Right renal cortex interstitium (tissue), 3 donors: ENCODE results near the gene LEKR1. TPM values are rescaled to one million over a fixed set of nuclear protein-coding genes. Genes with fewer than 3 reads are reported as not detected.

Source experiments
- DNase-seq, 3 donors: peaks; one replicate each; pipeline ENCODE4 v3.0.0-alpha.2; 2013; ENCODE audit warnings: low read depth in 3 of 3, low spot score in 2 of 3
- polyA plus RNA-seq, 3 donors: library from polyadenylated mRNA; unstranded; fragments of 120-200 nt; gene quantifications; one replicate each; pipeline ENCODE4 v1.2.1, GENCODE V29; 2013; ENCODE audit not compliant: insufficient read length in 3 of 3

The LEKR1 gene
- polyA plus RNA-seq, 3 donors: 2.3 to 2.6 (median 2.5) TPM

- no peak for DNase-seq
These were observed 219.2 kb downstream of the LEKR1 start for GRCh38 chr3:157045238-157045850.

GRCh38 chr3:157046520-157046919 lies 220.4 kb downstream of the LEKR1 start:
- no peak for DNase-seq

GRCh38 chr3:157051055-157051454 lies 224.9 kb downstream of the LEKR1 start:
- DNase-seq: no peak

GRCh38 chr3:157051591-157051990 lies 225.4 kb downstream of the LEKR1 start:
- no peak for DNase-seq

- DNase-seq: no peak
These were observed 229.9 kb downstream of the LEKR1 start for GRCh38 chr3:157056035-157056434.

GRCh38 chr3:157058392-157059071 lies 232.4 kb downstream of the LEKR1 start:
- DNase-seq: no peak

GRCh38 chr3:157059181-157059580 lies 233.0 kb downstream of the LEKR1 start:
- DNase-seq: no peak

GRCh38 chr3:157059661-157060060 lies 233.5 kb downstream of the LEKR1 start:
- DNase-seq: no peak

- no peak for DNase-seq
These were observed 235.1 kb downstream of the LEKR1 start for GRCh38 chr3:157061265-157061664.

- no peak for DNase-seq
These were observed 237.3 kb downstream of the LEKR1 start for GRCh38 chr3:157063469-157063868.

- no peak for DNase-seq
These were observed 237.8 kb downstream of the LEKR1 start for GRCh38 chr3:157063926-157064325.

- DNase-seq: no peak
These were observed 238.2 kb downstream of the LEKR1 start for GRCh38 chr3:157064402-157064801.

- DNase-seq: no peak
These were observed 239.0 kb downstream of the LEKR1 start for GRCh38 chr3:157065201-157065600.

GRCh38 chr3:157066335-157067098 lies 240.4 kb downstream of the LEKR1 start:
- DNase-seq: no peak

- no peak for DNase-seq
These were observed 241.0 kb downstream of the LEKR1 start for GRCh38 chr3:157067114-157067513.

- no peak for DNase-seq
These were observed 243.3 kb downstream of the LEKR1 start for GRCh38 chr3:157069406-157069805.

GRCh38 chr3:157069846-157070677 lies 243.9 kb downstream of the LEKR1 start:
- no peak for DNase-seq

GRCh38 chr3:157070678-157070999 lies 244.5 kb downstream of the LEKR1 start:
- DNase-seq: no peak

- DNase-seq: no peak
These were observed 245.8 kb downstream of the LEKR1 start for GRCh38 chr3:157071744-157072525.

GRCh38 chr3:157073810-157074209 lies 247.7 kb downstream of the LEKR1 start:
- no peak for DNase-seq
